T-helper 1 cell treated with Interleukin-12 subunit alpha and Interleukin-12 subunit beta and Interleukin-4 antibody, amounts not matched to agents 30 μg/mL and 1 μg/mL, for 36 hours (primary cell): ENCODE results near the gene BET1.

Experiments
- H3K27ac Mint-ChIP-seq: one replicate; pipeline ENCODE4 v1.8.0; 2021; ENCODE audit warnings: mild to moderate bottlenecking, mixed read lengths
- H3K27me3 Mint-ChIP-seq: one replicate; pipeline ENCODE4 v1.8.0; 2021; ENCODE audit warnings: low read depth, mixed read lengths
- H3K36me3 Mint-ChIP-seq: one replicate; pipeline ENCODE4 v1.8.0; 2021; ENCODE audit warnings: low read depth, mixed read lengths
- H3K4me1 Mint-ChIP-seq: one replicate; pipeline ENCODE4 v1.8.0; 2021; ENCODE audit warnings: low read depth, mixed read lengths
- H3K4me3 Mint-ChIP-seq: one replicate; pipeline ENCODE4 v1.8.0; 2021; ENCODE audit warnings: mild to moderate bottlenecking, moderate library complexity, mixed read lengths
- H3K9me3 Mint-ChIP-seq: one replicate; pipeline ENCODE4 v1.8.0; 2021; ENCODE audit warnings: mixed read lengths

Gene BET1

DNA sequence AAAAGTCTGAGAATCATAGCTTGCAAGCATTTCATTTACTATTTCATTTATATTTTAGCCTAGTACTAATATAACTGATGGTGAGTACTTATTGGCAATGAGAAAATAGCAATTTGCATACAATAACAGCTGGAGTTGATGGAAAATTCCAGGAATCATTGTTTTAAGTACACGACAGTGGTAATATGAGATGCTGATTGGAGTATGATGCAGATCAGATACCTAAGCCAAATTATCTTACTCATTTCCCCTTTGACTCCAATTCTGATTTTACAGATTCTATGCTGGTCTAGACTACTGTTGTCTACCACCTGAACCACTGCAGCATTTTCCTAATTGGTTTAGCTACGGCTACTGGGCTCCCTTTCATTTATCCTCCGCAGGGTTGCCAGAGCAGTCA is 45.9 kb downstream of the BET1 start:
- no peak overlapping the region for H3K4me3 Mint-ChIP-seq
- H3K27ac Mint-ChIP-seq, result no peak overlapping the region
- no peaks in the 10 kb centered on the region for H3K27me3 Mint-ChIP-seq
- H3K36me3 Mint-ChIP-seq, result no peaks in the 10 kb centered on the region
- no peaks in the 10 kb centered on the region for H3K4me1 Mint-ChIP-seq
- no peaks in the 10 kb centered on the region for H3K9me3 Mint-ChIP-seq

DNA sequence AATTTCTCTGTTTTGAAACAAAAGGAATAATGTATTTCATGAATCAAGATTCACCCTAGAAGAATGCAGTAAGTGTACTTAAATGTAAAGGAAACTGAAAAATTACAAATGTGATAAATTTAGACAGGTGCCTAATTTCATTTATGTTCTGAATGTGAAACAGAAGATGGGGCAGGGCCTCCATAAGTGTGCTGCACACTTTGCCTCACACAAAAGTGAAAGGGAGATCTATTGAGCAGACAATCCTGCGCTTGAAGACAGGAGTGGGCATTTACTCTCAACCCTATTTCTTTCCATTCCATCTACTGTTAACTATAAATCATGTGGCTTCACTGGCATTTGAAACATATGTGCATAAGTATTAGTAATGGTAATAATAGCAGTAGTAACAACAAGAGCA is 46.4 kb downstream of the BET1 start:
- Mint-ChIP-seq H3K4me1 (no peaks in the 10 kb centered on the region), H3K27me3 (no peaks in the 10 kb centered on the region), H3K4me3 (no peak overlapping the region), H3K36me3 (no peaks in the 10 kb centered on the region), H3K27ac (no peak overlapping the region), H3K9me3 (no peaks in the 10 kb centered on the region)

DNA sequence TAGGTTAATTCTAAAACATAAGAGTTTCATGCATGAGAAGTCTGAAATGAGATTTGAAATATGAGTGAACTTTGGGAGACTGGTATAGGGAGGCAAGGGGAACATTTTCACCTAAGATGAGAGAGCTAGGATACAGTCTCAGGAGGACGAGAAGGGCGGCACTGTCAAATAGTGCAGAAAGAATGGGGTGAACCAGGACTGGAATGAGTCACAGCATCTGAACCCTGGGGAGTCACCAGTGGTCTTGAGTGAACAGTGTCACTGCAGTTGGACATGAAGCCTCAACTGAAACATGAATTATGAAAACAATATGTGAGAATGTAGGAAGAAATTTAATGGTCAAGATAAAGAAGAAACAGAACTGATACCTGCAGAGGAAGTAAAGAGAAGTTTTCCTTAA is 48.9 kb downstream of the BET1 start:
- Mint-ChIP-seq H3K4me3 (no peak overlapping the region), H3K36me3 (no peaks in the 10 kb centered on the region), H3K4me1 (no peaks in the 10 kb centered on the region), H3K27me3 (no peaks in the 10 kb centered on the region), H3K9me3 (no peaks in the 10 kb centered on the region), H3K27ac (no peak overlapping the region)

DNA sequence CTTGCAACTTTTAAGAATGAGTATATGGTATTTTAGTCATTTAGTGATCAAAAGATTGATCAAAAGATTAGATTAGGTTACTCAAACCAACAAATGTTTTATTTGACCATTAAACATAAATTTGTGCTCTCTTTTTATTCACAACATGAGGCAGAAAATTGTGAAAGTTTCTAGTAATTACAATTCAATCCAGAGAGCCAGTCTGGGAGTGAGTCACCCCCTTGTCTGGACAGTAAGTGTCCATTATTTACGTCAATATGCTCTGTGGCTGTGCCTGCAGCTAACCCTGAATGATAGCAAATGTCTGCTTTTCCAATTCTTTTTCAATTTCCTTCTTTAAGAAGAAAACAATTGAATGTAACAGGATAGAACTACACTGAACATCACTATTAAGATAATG is 54.7 kb downstream of the BET1 start:
- no peaks in the 10 kb centered on the region for H3K4me1 Mint-ChIP-seq
- no peaks in the 10 kb centered on the region for H3K27me3 Mint-ChIP-seq
- no peak overlapping the region for H3K27ac Mint-ChIP-seq
- H3K36me3 Mint-ChIP-seq, result no peaks in the 10 kb centered on the region
- H3K9me3 Mint-ChIP-seq, result no peaks in the 10 kb centered on the region
- H3K4me3 Mint-ChIP-seq, result no peak overlapping the region

DNA sequence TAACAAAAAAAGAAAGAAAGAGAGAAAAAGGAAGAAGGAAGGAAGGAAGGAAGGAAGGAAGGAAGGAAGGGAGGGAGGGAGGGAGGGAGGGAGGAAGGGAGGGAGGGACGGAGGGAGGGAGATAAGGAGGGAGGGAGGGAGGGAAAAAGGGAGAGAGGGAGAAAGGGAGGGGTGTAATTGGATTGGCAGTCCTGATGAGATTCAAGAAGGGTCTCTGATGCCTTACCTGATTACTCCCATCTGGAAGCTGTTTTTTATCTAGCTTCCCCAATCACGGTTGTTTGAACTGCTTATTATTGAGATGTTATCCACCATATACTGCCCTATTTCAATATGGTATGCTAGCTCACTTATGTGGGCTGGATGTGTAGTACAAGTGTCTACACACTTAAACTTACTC is 55.3 kb downstream of the BET1 start:
- Mint-ChIP-seq H3K27me3 (peaks cover 3% of the 10 kb centered on the region), H3K4me1 (no peaks in the 10 kb centered on the region), H3K4me3 (no peak overlapping the region), H3K9me3 (no peaks in the 10 kb centered on the region), H3K36me3 (no peaks in the 10 kb centered on the region), H3K27ac (no peak overlapping the region)

- Mint-ChIP-seq H3K27ac (no peak overlapping the region), H3K9me3 (no peaks in the 10 kb centered on the region), H3K36me3 (no peaks in the 10 kb centered on the region), H3K4me1 (no peaks in the 10 kb centered on the region), H3K27me3 (peaks cover 5% of the 10 kb centered on the region), H3K4me3 (no peak overlapping the region)
Measured at GRCh38 chr7:93948106-93948505, 56.0 kb downstream of the BET1 start.

GRCh38 chr7:93945756-93946535 is 58.2 kb downstream of the BET1 start:
- Mint-ChIP-seq H3K4me1 (no peaks in the 10 kb centered on the region), H3K9me3 (no peaks in the 10 kb centered on the region), H3K4me3 (no peak overlapping the region), H3K36me3 (no peaks in the 10 kb centered on the region), H3K27ac (no peak overlapping the region), H3K27me3 (peaks cover 5% of the 10 kb centered on the region)

DNA sequence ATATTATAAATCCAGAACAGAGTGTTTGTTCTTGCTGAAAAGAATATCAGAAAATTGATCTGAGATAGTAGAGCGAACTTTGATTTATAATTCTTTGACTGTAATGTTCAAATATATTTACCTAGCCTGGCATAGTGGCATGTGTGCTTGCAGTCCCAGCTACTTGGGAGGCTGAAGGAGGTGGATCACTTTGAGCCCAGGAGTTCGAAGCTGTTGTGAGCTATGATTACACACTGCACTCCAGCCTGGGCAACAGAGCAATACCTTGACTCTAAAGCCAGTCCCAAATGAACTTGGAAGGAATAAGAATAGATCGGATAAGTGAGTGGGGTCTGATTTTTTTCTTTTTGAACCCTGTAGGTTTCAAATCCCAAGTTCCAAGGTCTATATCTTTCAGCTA is 59.1 kb downstream of the BET1 start:
- H3K4me1 Mint-ChIP-seq, result no peaks in the 10 kb centered on the region
- H3K36me3 Mint-ChIP-seq, result no peaks in the 10 kb centered on the region
- H3K27ac Mint-ChIP-seq, result no peak overlapping the region
- H3K9me3 Mint-ChIP-seq, result no peaks in the 10 kb centered on the region
- no peak overlapping the region for H3K4me3 Mint-ChIP-seq
- peaks cover 5% of the 10 kb centered on the region for H3K27me3 Mint-ChIP-seq

DNA sequence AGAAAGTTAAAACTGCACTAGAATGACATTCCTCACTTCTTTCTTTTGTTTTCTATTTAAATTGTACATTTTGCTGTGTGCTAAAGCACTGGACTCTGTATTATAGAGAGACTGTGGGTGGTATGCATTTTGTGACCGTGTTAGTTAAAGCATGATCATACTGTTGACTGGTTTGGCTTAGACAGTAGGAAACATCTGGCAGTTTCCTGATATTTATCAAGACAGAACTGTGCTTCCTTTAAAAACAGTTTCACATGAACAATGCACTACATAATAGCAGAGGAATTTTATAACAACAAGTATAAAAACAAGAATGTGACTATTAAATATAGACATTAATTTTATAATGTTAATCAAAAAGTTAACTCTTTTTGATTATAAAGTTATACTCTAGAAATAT is 59.5 kb downstream of the BET1 start:
- H3K27me3 Mint-ChIP-seq, result peaks cover 5% of the 10 kb centered on the region
- H3K36me3 Mint-ChIP-seq, result no peaks in the 10 kb centered on the region
- no peaks in the 10 kb centered on the region for H3K9me3 Mint-ChIP-seq
- H3K4me3 Mint-ChIP-seq, result no peak overlapping the region
- no peak overlapping the region for H3K27ac Mint-ChIP-seq
- H3K4me1 Mint-ChIP-seq, result no peaks in the 10 kb centered on the region

DNA sequence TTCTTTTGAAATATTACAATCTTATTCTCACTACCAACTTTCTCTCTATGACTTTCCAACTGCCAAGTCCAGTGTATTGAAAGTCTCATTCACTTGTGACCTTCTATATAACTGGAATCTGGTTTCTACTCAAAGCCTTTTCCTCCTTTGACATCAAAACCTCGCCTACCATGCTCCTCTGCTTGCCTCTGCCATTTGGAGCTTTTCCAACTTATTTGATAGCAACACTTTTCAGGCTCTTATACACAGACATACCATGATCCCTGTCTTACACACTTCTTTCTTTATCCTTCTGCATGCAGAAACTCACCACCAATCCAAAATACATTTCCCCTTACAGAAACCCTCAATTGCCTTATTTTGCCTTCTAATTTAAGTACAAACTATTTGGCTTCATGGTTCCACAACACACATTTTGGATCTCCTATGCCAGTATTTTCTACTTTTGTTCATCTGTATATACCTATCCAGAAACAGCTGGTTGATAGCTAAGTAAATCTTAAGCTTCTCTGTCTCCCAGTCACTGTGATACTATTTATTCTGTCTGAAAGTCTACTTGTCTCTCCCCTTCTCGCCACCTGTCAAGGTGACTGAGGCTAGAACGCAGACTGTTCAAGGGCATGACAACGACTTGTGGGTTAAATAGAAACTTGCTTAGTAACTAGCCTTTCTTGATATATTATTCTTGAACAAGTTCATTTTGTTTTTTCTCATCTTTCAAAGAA is 60.2 kb downstream of the BET1 start:
- H3K4me3 Mint-ChIP-seq, result no peak overlapping the region
- H3K36me3 Mint-ChIP-seq, result no peaks in the 10 kb centered on the region
- H3K9me3 Mint-ChIP-seq, result no peaks in the 10 kb centered on the region
- H3K4me1 Mint-ChIP-seq, result no peaks in the 10 kb centered on the region
- H3K27me3 Mint-ChIP-seq, result peaks cover 5% of the 10 kb centered on the region
- H3K27ac Mint-ChIP-seq, result no peak overlapping the region
